ENCODE measurements around the gene RAB17. TPM values are rescaled to one million over a fixed set of nuclear protein-coding genes. Genes with fewer than 3 reads are reported as not detected.

Gene RAB17
- total and polyA plus RNA-seq, 2 of the 8 experiments (the other 6 are each of a cell fraction or from before 2014, with no cell fraction given): 42.6 to 83.4 TPM

DNA sequence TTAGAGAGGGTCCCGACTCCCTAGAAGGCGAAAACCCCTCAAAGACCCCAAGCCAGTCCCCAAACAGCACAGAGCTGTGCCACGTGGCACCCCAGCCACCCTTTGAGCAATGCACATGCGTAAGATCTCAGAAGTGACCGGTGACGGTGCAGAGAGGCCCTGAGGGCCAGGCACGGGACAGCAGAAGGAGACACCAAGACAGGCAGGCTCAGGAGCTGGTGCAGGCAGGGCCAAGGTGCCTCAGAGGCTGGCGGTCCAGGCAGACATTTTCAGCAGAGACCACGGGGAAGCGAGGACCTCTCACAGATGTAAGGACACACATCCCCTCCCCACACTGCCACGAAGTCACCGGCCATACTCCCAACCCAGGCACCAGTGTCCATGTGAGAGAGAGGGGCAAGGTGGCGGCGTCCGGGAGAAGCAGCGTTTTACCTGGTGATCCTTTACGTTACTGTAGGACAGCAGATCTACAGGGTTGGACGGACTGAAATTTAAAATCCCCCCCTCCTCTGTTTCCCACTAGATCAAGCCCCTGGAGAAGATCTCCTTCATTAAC, 2.0 kb upstream of the RAB17 start (continued):
- TF ChIP-seq, protein P1, sequence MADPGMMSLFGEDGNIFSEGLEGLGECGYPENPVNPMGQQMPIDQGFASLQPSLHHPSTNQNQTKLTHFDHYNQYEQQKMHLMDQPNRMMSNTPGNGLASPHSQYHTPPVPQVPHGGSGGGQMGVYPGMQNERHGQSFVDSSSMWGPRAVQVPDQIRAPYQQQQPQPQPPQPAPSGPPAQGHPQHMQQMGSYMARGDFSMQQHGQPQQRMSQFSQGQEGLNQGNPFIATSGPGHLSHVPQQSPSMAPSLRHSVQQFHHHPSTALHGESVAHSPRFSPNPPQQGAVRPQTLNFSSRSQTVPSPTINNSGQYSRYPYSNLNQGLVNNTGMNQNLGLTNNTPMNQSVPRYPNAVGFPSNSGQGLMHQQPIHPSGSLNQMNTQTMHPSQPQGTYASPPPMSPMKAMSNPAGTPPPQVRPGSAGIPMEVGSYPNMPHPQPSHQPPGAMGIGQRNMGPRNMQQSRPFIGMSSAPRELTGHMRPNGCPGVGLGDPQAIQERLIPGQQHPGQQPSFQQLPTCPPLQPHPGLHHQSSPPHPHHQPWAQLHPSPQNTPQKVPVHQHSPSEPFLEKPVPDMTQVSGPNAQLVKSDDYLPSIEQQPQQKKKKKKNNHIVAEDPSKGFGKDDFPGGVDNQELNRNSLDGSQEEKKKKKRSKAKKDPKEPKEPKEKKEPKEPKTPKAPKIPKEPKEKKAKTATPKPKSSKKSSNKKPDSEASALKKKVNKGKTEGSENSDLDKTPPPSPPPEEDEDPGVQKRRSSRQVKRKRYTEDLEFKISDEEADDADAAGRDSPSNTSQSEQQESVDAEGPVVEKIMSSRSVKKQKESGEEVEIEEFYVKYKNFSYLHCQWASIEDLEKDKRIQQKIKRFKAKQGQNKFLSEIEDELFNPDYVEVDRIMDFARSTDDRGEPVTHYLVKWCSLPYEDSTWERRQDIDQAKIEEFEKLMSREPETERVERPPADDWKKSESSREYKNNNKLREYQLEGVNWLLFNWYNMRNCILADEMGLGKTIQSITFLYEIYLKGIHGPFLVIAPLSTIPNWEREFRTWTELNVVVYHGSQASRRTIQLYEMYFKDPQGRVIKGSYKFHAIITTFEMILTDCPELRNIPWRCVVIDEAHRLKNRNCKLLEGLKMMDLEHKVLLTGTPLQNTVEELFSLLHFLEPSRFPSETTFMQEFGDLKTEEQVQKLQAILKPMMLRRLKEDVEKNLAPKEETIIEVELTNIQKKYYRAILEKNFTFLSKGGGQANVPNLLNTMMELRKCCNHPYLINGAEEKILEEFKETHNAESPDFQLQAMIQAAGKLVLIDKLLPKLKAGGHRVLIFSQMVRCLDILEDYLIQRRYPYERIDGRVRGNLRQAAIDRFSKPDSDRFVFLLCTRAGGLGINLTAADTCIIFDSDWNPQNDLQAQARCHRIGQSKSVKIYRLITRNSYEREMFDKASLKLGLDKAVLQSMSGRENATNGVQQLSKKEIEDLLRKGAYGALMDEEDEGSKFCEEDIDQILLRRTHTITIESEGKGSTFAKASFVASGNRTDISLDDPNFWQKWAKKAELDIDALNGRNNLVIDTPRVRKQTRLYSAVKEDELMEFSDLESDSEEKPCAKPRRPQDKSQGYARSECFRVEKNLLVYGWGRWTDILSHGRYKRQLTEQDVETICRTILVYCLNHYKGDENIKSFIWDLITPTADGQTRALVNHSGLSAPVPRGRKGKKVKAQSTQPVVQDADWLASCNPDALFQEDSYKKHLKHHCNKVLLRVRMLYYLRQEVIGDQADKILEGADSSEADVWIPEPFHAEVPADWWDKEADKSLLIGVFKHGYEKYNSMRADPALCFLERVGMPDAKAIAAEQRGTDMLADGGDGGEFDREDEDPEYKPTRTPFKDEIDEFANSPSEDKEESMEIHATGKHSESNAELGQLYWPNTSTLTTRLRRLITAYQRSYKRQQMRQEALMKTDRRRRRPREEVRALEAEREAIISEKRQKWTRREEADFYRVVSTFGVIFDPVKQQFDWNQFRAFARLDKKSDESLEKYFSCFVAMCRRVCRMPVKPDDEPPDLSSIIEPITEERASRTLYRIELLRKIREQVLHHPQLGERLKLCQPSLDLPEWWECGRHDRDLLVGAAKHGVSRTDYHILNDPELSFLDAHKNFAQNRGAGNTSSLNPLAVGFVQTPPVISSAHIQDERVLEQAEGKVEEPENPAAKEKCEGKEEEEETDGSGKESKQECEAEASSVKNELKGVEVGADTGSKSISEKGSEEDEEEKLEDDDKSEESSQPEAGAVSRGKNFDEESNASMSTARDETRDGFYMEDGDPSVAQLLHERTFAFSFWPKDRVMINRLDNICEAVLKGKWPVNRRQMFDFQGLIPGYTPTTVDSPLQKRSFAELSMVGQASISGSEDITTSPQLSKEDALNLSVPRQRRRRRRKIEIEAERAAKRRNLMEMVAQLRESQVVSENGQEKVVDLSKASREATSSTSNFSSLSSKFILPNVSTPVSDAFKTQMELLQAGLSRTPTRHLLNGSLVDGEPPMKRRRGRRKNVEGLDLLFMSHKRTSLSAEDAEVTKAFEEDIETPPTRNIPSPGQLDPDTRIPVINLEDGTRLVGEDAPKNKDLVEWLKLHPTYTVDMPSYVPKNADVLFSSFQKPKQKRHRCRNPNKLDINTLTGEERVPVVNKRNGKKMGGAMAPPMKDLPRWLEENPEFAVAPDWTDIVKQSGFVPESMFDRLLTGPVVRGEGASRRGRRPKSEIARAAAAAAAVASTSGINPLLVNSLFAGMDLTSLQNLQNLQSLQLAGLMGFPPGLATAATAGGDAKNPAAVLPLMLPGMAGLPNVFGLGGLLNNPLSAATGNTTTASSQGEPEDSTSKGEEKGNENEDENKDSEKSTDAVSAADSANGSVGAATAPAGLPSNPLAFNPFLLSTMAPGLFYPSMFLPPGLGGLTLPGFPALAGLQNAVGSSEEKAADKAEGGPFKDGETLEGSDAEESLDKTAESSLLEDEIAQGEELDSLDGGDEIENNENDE (IDR thresholded peaks at IDR 0.05; ENCODE audit: insufficient replicate concordance, low read length): no peak
- no peak for TF ChIP-seq TAF1 (IDR thresholded peaks at IDR 0.05; ENCODE audit: low read depth, low read length)
- TF ChIP-seq EZH2 (IDR thresholded peaks at IDR 0.05; ENCODE audit: low read depth, low read length, severe bottlenecking): no peak
- no peak for TF ChIP-seq SIX5 (IDR thresholded peaks at IDR 0.05; ENCODE audit: low read depth, low read length)
- TF ChIP-seq, protein P2, sequence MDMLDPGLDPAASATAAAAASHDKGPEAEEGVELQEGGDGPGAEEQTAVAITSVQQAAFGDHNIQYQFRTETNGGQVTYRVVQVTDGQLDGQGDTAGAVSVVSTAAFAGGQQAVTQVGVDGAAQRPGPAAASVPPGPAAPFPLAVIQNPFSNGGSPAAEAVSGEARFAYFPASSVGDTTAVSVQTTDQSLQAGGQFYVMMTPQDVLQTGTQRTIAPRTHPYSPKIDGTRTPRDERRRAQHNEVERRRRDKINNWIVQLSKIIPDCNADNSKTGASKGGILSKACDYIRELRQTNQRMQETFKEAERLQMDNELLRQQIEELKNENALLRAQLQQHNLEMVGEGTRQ (IDR thresholded peaks at IDR 0.05; ENCODE audit: low read length): no peak
- TF ChIP-seq ASH2L (IDR thresholded peaks at IDR 0.05; ENCODE audit: low read length): no peak
- TF ChIP-seq BRCA1 (IDR thresholded peaks at IDR 0.05; ENCODE audit: low read depth, low read length): no peak
- TF ChIP-seq BCL11A (IDR thresholded peaks at IDR 0.05; ENCODE audit: low read depth in 2 of 2, low read length in 2 of 2): no peak
- no peak for TF ChIP-seq KDM5A (IDR thresholded peaks at IDR 0.05; ENCODE audit: low read length)
- TF ChIP-seq CREB1 (IDR thresholded peaks at IDR 0.05): no peak

Measured in H1 (cell line).